Measurements from ENCODE around the gene ACOT9.
"Not testable (repeated sequence)": the region's sequence is repeated elsewhere in the genome, so short reads cannot be mapped to it uniquely, and the experiment has no call there.

Gene ACOT9

GRCh38 chrX:23664496-23664895 lies 78.6 kb downstream of the ACOT9 start:
- no peaks in the 10 kb centered on the region for H3K36me3 ChIP-seq (ENCODE audit: control insufficient read depth in 1 of 2, insufficient read depth in 2 of 2, low read length in 2 of 2)
- no peaks in the 10 kb centered on the region for H3K9me3 ChIP-seq (ENCODE audit: control insufficient read depth in 1 of 2, low read length in 2 of 2)
- H3K4me1 ChIP-seq (ENCODE audit: control insufficient read depth in 1 of 2, insufficient read depth in 2 of 2, low read length in 2 of 2) = peaks cover 0 to 5% of the 10 kb centered on the region in 2 donors
- H3K4me3 ChIP-seq (ENCODE audit: low read depth in 1 of 2, low read length in 2 of 2) = no peak overlapping the region
- no peaks in the 10 kb centered on the region for H3K27me3 ChIP-seq (ENCODE audit: control insufficient read depth in 1 of 2, insufficient read depth in 2 of 2, low read length in 2 of 2)
- H3K9ac ChIP-seq (ENCODE audit: low read depth in 1 of 2, low read length in 2 of 2) = no peak overlapping the region
- H3K27ac ChIP-seq (ENCODE audit: low read depth, low read length) = no peak overlapping the region

- H3K4me3 ChIP-seq (ENCODE audit: low read depth in 1 of 2, low read length in 2 of 2) = no peak overlapping the region
- H3K27ac ChIP-seq (ENCODE audit: low read depth, low read length) = no peak overlapping the region
- no peaks in the 10 kb centered on the region for H3K36me3 ChIP-seq (ENCODE audit: control insufficient read depth in 1 of 2, insufficient read depth in 2 of 2, low read length in 2 of 2)
- H3K9me3 ChIP-seq (ENCODE audit: control insufficient read depth in 1 of 2, low read length in 2 of 2) = no peaks in the 10 kb centered on the region
- H3K4me1 ChIP-seq (ENCODE audit: control insufficient read depth in 1 of 2, insufficient read depth in 2 of 2, low read length in 2 of 2) = no peaks in the 10 kb centered on the region
- H3K27me3 ChIP-seq (ENCODE audit: control insufficient read depth in 1 of 2, insufficient read depth in 2 of 2, low read length in 2 of 2) = no peaks in the 10 kb centered on the region
- H3K9ac ChIP-seq (ENCODE audit: low read depth in 1 of 2, low read length in 2 of 2) = no peak overlapping the region
Observed at GRCh38 chrX:23662853-23663252, 80.2 kb downstream of the ACOT9 start.

GRCh38 chrX:23662187-23662586 lies 80.9 kb downstream of the ACOT9 start:
- no peaks in the 10 kb centered on the region for H3K27me3 ChIP-seq (ENCODE audit: control insufficient read depth in 1 of 2, insufficient read depth in 2 of 2, low read length in 2 of 2)

GRCh38 chrX:23661671-23662070 lies 81.4 kb downstream of the ACOT9 start:
- Histone ChIP-seq H3K4me1 (ENCODE audit: control insufficient read depth in 1 of 2, insufficient read depth in 2 of 2, low read length in 2 of 2) (no peaks in the 10 kb centered on the region), H3K4me3 (ENCODE audit: low read depth in 1 of 2, low read length in 2 of 2) (no peak overlapping the region), H3K9ac (ENCODE audit: low read depth in 1 of 2, low read length in 2 of 2) (no peak overlapping the region), H3K27ac (ENCODE audit: low read depth, low read length) (no peak overlapping the region), H3K36me3 (ENCODE audit: control insufficient read depth in 1 of 2, insufficient read depth in 2 of 2, low read length in 2 of 2) (no peaks in the 10 kb centered on the region), H3K9me3 (ENCODE audit: control insufficient read depth in 1 of 2, low read length in 2 of 2) (no peaks in the 10 kb centered on the region), H3K27me3 (ENCODE audit: control insufficient read depth in 1 of 2, insufficient read depth in 2 of 2, low read length in 2 of 2) (no peaks in the 10 kb centered on the region)

More at GRCh38 chrX:23662187-23662586, 80.9 kb downstream of the ACOT9 start:
- no peak overlapping the region for H3K9ac ChIP-seq (ENCODE audit: low read depth in 1 of 2, low read length in 2 of 2)
- H3K9me3 ChIP-seq (ENCODE audit: control insufficient read depth in 1 of 2, low read length in 2 of 2) = no peaks in the 10 kb centered on the region
- no peaks in the 10 kb centered on the region for H3K4me1 ChIP-seq (ENCODE audit: control insufficient read depth in 1 of 2, insufficient read depth in 2 of 2, low read length in 2 of 2)
- no peaks in the 10 kb centered on the region for H3K36me3 ChIP-seq (ENCODE audit: control insufficient read depth in 1 of 2, insufficient read depth in 2 of 2, low read length in 2 of 2)
- H3K27ac ChIP-seq (ENCODE audit: low read depth, low read length) = no peak overlapping the region
- H3K4me3 ChIP-seq (ENCODE audit: low read depth in 1 of 2, low read length in 2 of 2) = no peak overlapping the region

GRCh38 chrX:23660766-23661132 lies 82.3 kb downstream of the ACOT9 start:
- Histone ChIP-seq H3K27ac (ENCODE audit: low read depth, low read length) (no peak overlapping the region), H3K36me3 (ENCODE audit: control insufficient read depth in 1 of 2, insufficient read depth in 2 of 2, low read length in 2 of 2) (no peaks in the 10 kb centered on the region), H3K4me1 (ENCODE audit: control insufficient read depth in 1 of 2, insufficient read depth in 2 of 2, low read length in 2 of 2) (no peaks in the 10 kb centered on the region), H3K9ac (ENCODE audit: low read depth in 1 of 2, low read length in 2 of 2) (no peak overlapping the region), H3K27me3 (ENCODE audit: control insufficient read depth in 1 of 2, insufficient read depth in 2 of 2, low read length in 2 of 2) (no peaks in the 10 kb centered on the region), H3K9me3 (ENCODE audit: control insufficient read depth in 1 of 2, low read length in 2 of 2) (no peaks in the 10 kb centered on the region), H3K4me3 (ENCODE audit: low read depth in 1 of 2, low read length in 2 of 2) (no peak overlapping the region)

- not testable (repeated sequence) for H3K36me3 ChIP-seq (ENCODE audit: control insufficient read depth in 1 of 2, insufficient read depth in 2 of 2, low read length in 2 of 2); H3K9ac ChIP-seq (ENCODE audit: low read depth in 1 of 2, low read length in 2 of 2); H3K4me3 ChIP-seq (ENCODE audit: low read depth in 1 of 2, low read length in 2 of 2); H3K27ac ChIP-seq (ENCODE audit: low read depth, low read length); H3K9me3 ChIP-seq (ENCODE audit: control insufficient read depth in 1 of 2, low read length in 2 of 2); H3K27me3 ChIP-seq (ENCODE audit: control insufficient read depth in 1 of 2, insufficient read depth in 2 of 2, low read length in 2 of 2); H3K4me1 ChIP-seq (ENCODE audit: control insufficient read depth in 1 of 2, insufficient read depth in 2 of 2, low read length in 2 of 2)
Observed at GRCh38 chrX:23660083-23660765, 82.9 kb downstream of the ACOT9 start.

- Histone ChIP-seq H3K27ac (ENCODE audit: low read depth, low read length) (no peak overlapping the region), H3K27me3 (ENCODE audit: control insufficient read depth in 1 of 2, insufficient read depth in 2 of 2, low read length in 2 of 2) (no peaks in the 10 kb centered on the region), H3K4me3 (ENCODE audit: low read depth in 1 of 2, low read length in 2 of 2) (no peak overlapping the region), H3K9ac (ENCODE audit: low read depth in 1 of 2, low read length in 2 of 2) (no peak overlapping the region), H3K36me3 (ENCODE audit: control insufficient read depth in 1 of 2, insufficient read depth in 2 of 2, low read length in 2 of 2) (no peaks in the 10 kb centered on the region), H3K9me3 (ENCODE audit: control insufficient read depth in 1 of 2, low read length in 2 of 2) (no peaks in the 10 kb centered on the region), H3K4me1 (ENCODE audit: control insufficient read depth in 1 of 2, insufficient read depth in 2 of 2, low read length in 2 of 2) (no peaks in the 10 kb centered on the region)
Observed at GRCh38 chrX:23659339-23659738, 83.7 kb downstream of the ACOT9 start.

- Histone ChIP-seq H3K27me3 (ENCODE audit: control insufficient read depth in 1 of 2, insufficient read depth in 2 of 2, low read length in 2 of 2) (no peaks in the 10 kb centered on the region), H3K27ac (ENCODE audit: low read depth, low read length) (no peak overlapping the region), H3K9me3 (ENCODE audit: control insufficient read depth in 1 of 2, low read length in 2 of 2) (no peaks in the 10 kb centered on the region)
Observed at GRCh38 chrX:23656684-23657083, 86.4 kb downstream of the ACOT9 start.

GRCh38 chrX:23656091-23656490 lies 87.0 kb downstream of the ACOT9 start:
- no peaks in the 10 kb centered on the region for H3K27me3 ChIP-seq (ENCODE audit: control insufficient read depth in 1 of 2, insufficient read depth in 2 of 2, low read length in 2 of 2)
- H3K4me1 ChIP-seq (ENCODE audit: control insufficient read depth in 1 of 2, insufficient read depth in 2 of 2, low read length in 2 of 2) = no peaks in the 10 kb centered on the region
- H3K36me3 ChIP-seq (ENCODE audit: control insufficient read depth in 1 of 2, insufficient read depth in 2 of 2, low read length in 2 of 2) = no peaks in the 10 kb centered on the region
- H3K9me3 ChIP-seq (ENCODE audit: control insufficient read depth in 1 of 2, low read length in 2 of 2) = no peaks in the 10 kb centered on the region
- H3K4me3 ChIP-seq (ENCODE audit: low read depth in 1 of 2, low read length in 2 of 2) = no peak overlapping the region
- H3K27ac ChIP-seq (ENCODE audit: low read depth, low read length) = no peak overlapping the region
- H3K9ac ChIP-seq (ENCODE audit: low read depth in 1 of 2, low read length in 2 of 2) = no peak overlapping the region

More at GRCh38 chrX:23656684-23657083, 86.4 kb downstream of the ACOT9 start:
- H3K4me1 ChIP-seq (ENCODE audit: control insufficient read depth in 1 of 2, insufficient read depth in 2 of 2, low read length in 2 of 2) = no peaks in the 10 kb centered on the region
- no peak overlapping the region for H3K4me3 ChIP-seq (ENCODE audit: low read depth in 1 of 2, low read length in 2 of 2)
- H3K36me3 ChIP-seq (ENCODE audit: control insufficient read depth in 1 of 2, insufficient read depth in 2 of 2, low read length in 2 of 2) = no peaks in the 10 kb centered on the region
- H3K9ac ChIP-seq (ENCODE audit: low read depth in 1 of 2, low read length in 2 of 2) = no peak overlapping the region
